HTR-8/SVneo (cell line): ENCODE results near the gene PTPN21.
"Not testable (repeated sequence)": the region's sequence is repeated elsewhere in the genome, so short reads cannot be mapped to it uniquely, and the experiment has no call there.

Experiments
- DNase-seq: peaks from one replicate; pipeline ENCODE4 v3.0.0; 2011; ENCODE audit warnings: low spot score, mixed read lengths; ENCODE audit not compliant: insufficient read length
- FAIRE-seq: peaks from 2 replicates; lab custom pipeline; 2011; peaks lifted over from hg19 to GRCh38; lab: Jason Lieb, UNC

PTPN21 gene

DNA sequence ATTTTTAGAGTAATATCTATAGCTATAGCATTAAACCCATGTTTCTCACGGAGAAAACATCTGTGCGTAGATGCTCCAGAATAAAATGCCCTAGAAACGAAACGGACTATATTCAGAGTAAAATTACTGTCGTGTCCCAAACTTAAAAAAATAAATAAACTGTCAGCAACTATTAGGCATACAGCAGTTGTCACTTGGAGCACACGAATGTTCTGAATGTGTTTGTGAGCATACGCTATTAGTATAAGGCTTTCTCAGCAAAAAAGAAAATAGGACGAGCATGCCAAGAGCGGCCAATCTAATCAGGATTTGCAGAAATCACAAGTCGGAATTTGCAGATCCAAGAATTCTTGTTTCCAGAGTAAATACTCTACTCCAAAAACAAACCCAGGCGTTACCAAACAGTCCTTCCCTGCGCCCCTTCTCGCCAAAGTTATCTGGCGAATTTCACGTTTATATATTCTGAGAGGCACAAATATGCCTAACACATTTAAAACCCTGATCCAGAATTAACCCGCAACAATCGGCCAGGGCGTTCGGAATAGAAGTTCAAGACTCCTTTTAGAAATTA lies 836 bp downstream of the PTPN21 start:
- DNase-seq = no peak
- no peak for FAIRE-seq

DNA sequence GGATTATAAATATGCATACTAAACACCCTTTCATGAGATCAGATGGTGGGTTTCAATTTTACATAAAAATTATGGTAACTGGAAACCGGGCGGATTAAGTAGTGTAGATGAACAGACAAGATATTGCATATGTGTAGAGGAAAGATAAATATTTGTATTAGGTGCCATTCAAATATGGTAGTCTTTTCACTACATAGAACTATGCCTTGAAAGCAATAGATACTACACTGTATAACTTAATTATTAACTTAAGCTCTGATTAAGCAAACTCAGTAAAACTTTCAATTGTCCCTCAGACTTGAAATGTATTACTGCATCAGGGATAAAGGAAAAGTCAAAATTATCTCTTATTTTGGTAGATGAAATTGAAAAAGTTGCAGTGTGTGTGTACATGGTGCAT lies 1.9 kb downstream of the PTPN21 start:
- DNase-seq (no peak), FAIRE-seq (no peak)

DNA sequence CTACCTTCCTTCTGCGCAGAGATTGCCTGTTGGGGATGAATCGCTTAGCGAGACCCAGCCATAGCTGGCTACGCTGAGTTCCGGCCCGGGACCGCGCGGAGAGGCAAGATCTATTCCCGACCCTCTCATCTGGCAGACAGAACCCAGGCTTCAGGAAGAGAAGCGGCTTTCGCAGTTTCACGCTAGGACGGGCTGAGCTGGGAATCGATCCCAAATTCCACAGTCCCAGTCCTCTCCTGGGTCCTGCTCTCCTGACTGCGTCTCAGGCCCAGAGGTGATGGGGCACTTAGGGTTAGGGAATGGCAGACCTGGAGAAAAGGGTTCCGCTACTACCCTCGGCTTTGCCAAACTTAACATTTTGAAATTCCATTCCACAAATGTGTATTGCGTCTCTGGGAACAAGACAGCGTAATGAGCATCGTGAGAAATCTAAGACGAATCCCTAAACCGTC lies 2.8 kb downstream of the PTPN21 start:
- FAIRE-seq (no peak), DNase-seq (no peak)

DNA sequence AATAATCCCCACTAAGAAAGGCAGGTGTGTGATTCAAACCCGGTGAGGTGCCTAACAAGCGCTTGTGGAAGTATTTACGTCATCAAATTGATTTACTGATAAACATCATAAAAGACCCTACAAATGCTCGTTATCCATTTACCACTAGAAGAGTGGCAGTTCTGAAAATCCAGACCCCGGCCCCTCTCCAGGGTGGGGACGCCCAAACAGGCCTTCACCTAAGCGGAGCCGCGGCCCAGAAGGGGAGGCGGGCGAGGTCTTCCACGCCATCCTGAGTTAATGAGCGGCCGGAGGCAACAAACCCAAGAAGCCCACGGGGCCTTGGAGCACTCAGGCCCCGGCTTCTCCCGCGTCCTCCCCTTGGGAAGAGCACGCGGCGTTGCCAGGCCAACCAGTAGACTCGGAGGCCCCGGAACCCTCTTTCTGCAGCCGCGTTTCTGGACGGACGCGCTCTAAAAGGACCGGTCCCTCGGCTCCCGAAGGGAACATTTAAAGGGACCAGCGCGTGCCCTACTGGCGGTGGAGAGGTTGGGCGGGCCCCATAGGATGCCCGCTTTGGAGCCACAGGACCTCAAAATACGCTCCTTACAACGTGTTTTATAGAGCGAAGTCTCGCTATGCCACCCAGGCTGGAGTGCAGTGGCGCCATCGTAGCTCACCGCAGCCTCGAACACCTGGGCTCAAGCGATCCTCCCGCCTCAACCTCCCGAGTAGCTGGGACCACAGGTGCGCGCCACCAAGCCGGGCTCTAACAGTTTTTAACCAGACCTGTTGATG lies 3.5 kb downstream of the PTPN21 start:
- FAIRE-seq = no peak
- DNase-seq = peak; percentile 78

DNA sequence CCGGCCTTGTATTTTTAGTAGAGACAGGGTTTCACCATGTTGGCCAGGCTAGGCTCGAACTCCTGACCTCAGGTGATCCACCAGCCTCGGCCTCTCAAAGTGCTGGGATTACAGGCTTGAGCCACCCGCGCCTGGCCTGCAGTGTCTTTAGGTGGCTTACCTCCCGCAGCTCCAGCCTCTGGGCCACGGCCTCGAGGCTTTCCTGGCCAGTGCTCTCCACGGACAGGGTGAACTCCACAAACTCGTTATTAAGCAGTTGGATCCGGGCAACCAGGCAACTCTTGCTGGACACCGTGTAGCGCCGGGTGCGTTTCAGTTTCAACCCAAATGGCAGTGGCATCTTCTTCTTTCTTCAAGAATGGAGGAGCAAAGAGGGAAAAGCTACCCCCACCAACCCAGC lies 4.7 kb downstream of the PTPN21 start:
- no peak for DNase-seq
- FAIRE-seq = no peak

DNA sequence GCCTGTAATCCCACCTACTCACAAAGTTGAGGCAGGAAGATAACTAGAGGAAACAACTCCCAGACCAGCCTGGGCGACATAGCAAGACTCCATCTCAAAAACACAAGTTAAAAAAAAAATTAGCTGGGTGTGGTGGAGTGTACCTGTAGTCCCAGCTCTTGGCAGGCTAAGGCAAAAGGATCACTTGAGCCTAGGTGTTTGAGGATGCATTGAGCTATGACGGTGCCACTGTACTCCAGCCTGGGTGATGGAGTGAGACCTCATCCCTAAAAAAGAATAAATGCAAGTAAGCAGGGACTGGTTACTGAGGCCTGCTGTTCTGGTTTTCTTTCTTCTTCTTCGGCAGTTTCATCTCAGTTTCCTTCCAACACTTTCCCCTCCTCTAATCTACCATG lies 7.4 kb downstream of the PTPN21 start:
- DNase-seq = no peak
- no peak for FAIRE-seq

DNA sequence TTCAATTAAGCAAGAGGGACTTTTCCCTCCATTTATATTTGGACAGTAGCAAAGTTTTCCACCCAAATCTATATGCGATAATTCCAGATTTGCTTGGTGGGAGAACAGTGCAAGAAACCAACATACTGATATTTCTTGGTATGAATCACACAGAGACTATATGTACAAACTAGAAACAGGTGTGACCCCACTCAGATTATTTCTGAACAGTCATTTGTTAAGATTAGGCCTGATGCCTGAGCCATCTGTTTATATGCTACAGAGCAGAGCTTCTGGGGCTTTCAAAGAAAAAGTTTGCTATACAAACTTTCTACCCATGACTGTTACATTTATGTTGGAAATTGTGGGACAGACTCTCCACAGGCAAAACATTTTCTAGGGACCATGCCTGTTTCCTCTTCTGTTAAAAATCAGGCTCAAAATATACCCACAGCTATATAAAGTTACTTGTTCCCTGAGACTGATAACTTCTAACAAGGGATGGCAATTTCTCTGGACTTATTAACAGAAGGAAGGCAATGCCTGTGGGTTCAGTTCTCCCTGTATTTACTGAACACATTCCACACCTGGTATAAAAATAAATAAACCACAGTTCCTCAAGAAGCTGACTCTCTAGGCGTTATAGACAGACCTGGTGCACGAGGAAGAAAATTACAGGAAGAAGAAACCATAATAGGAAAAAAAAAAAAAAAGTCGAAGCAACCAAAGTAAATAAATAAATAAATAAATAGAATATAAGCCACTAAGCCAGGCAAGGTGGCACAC lies 8.0 kb downstream of the PTPN21 start:
- DNase-seq = no peak
- no peak for FAIRE-seq

DNA sequence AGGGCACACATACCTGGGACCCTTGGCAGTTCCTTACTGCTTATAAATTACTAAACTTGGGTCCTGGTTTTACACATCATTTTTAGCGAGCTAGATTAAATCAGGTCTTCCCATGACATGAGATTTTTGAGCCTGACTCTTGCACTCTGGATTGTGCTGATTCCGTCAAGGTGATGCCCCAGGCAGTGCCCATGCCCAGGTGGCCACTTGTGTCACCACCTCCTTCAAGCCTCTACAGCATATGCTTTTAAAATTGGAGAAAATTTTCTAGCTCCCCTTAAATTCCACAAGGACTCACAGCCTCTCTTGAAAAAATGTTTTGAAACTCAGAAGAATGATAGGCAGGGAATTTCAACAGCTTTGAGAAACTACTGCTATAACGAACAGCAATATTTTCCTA lies 9.6 kb downstream of the PTPN21 start:
- FAIRE-seq = no peak

DNA sequence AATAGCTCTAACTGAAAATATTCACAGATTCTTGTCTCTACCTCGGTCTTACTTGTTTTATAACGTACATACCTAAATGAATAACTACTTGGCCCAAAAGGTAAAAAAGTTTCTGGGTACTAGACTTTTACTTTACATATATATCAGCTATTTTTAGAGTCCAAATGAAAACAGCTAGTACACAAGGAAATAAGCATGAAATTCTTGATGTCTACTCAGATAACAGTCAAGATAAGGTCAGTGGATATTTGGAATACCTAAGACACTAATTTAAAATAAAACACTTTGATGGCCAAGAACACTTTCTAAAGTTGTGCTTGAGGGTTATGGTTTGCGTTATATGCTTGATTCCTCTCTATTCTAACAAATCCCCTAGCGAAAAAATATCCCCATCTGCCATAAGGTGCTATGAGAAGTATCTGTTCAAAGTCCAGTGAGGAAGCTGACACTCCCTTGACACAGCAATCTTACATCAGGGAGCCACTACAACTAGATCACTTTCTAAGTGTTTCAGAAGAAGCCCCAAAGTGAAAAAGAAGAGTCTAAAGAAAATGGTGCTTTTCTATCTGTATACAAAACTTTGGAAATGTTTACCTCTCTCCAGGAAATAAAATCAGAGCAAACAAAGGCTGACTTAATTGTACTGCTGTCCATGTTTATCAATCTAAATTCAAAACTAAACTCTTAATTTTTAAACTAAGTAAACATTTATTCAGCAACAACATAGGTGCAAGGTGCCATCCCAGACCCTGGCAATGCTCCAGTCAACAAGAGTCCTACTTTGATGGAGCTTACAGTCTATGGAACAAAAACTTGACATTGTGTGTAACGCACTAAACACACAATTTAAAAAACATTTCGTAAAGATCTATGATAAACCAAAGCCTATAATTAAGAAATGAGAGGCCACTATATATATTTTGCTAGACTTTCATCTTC lies 11.7 kb downstream of the PTPN21 start:
- FAIRE-seq = no peak

More for the DNA sequence above, 9.6 kb downstream of the PTPN21 start:
- DNase-seq = no peak

DNA sequence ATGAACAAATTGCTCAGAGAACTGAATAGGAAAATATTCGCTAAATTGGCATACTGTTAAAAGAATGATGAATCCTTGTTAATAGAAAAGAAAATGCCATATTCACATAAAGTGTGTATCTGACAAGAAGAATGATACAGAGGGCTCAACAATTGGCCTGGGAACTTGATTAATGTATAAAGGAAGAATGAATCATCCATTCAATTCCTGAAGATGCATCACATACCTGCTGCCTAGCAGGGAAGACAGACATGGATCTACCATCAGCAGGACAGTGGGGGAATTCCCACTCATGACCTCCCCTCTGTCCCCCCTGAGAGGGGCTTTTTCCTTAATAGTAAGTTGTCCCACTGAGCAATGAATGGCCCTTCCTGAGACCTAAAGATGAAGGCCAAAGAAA lies 13.5 kb downstream of the PTPN21 start:
- DNase-seq (no peak), FAIRE-seq (no peak)

More for the DNA sequence above, 11.7 kb downstream of the PTPN21 start:
- no peak for DNase-seq

DNA sequence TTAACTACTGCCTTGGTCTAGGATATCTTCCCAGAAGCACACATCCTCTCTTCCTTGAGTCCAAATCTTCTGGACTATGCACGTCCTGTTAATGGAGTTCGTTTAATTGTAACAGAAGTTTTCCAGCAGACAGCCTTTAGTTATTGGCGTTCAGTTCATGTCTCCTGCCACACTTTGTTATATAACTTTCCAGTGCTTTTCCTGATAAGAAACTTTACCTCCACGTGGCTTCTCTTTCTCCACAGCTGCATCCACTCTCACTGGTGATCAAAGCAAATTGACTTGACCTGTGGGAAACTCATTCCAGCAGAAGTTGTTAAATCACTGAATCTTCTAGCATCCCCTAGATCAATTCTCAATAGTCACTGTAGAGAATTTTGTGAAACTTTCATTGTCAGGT lies 19.0 kb downstream of the PTPN21 start:
- FAIRE-seq = no peak
- DNase-seq = no peak

DNA sequence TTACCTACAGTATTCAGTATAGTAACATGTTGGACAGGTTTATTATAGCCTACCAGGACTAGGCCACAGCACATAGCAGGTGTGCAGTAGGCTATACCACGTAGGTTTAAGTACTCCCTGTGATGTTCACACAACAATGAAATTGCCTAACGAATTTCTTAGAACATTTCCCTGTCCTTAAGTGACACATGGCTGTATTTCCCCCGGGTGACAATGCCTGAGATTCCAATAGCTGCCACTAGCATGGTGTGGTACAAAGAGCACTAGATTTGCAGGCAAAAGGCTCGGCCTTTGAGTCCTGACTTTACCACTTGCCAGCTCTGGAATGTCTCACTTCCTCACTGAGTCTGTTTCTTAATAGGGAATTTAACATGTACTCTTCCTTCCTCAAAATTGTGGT lies 19.7 kb downstream of the PTPN21 start:
- FAIRE-seq (no peak), DNase-seq (no peak)

DNA sequence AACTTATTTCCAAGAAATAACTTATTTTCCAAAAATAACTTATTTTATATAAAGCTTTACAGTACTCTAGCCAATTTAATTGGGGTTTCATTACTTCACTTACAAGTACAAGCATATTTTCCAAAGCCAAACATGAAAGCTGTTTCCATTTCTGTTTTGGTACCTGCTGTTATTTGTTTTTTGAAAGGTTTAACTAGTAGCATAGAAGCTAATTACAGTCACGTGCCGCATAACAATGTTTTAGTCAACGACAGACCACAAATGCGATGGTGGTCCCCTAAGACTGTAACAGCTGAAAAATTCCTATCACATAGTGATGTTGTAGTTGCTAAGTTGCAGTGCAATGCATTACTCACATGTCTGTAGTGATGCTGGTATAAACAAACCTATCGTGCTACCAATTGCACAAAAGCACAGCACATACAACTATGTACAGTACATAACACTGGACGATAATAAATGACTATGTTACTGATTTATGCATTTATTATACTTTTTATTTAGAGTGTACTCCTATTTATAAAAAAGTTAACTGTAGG lies 21.7 kb downstream of the PTPN21 start:
- FAIRE-seq (no peak), DNase-seq (no peak)

DNA sequence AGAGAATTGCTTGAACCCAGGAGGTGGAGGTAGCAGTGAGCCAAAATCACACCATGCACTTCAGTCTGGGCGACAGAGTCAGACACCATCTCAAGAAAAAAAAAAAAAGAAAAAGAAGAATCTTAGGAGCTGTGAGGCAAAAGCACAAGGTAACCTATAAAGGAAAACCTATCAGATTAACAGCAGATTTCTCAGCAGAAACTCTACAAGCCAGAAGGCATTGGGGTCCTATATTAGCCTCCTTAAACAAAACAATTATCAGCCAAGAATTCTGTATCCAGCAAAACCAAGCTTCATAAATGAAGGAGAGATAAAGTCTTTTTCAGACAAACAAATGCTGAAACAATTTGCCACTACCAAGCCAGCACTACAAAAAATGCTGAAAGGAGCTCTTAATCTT lies 24.9 kb downstream of the PTPN21 start:
- DNase-seq, FAIRE-seq: not testable (repeated sequence)

DNA sequence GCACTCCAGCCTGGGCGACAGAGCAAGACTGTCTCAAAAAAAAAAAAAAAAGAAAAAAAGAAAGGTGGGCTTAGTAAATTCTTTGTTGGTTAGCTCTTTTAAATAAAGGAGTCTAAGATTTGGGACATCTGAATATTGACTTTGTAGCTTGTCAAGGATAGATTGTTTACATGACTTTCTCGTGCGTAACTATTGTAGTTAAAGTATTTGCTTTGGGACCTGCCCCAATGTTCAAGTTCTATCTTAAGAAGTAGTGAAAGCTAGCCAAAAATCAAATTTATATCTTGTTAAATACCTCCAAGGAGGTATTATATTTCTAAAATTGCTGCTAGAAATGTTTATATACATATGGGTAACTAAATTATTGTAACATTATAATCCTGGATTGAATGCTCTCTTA lies 32.4 kb downstream of the PTPN21 start:
- DNase-seq (no peak), FAIRE-seq (no peak)

DNA sequence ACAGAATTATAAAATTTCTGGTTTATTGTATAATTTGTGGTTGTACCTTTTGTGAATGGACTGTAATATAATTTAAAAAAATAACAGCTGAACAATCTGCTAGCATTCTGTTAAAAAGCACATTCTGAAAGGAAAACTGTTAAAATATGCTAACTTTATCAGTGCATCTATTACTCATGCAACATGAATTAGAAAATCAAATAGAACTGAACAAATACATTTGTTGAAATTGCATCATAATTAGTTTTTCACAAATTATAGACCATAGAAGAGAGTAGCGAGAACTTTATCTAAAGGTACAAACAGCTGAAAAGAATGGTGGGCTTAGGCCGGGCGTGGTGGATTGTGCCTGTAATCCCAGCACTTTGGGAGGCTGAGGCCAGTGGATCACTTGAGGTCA lies 33.0 kb downstream of the PTPN21 start:
- DNase-seq (no peak), FAIRE-seq (no peak)

DNA sequence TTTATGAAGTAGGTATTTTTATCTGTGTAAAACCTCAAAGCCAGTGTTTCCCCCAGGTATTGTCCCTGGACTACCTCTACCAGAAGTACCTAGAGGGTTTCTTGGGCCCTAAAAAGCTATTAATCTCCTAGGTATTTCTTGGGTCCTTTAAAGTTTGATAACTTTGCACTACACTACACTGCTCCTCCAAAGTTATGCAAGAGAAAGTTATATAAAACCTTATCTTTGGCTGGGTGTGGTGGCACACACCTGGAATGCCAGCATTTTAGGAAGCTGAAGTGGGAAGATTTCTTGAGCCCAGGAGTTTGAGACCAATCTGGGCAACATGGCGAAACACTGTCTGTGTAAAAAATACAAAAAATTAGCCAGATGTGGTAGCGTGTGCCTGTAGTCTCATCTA lies 34.9 kb downstream of the PTPN21 start:
- FAIRE-seq = no peak
- no peak for DNase-seq

DNA sequence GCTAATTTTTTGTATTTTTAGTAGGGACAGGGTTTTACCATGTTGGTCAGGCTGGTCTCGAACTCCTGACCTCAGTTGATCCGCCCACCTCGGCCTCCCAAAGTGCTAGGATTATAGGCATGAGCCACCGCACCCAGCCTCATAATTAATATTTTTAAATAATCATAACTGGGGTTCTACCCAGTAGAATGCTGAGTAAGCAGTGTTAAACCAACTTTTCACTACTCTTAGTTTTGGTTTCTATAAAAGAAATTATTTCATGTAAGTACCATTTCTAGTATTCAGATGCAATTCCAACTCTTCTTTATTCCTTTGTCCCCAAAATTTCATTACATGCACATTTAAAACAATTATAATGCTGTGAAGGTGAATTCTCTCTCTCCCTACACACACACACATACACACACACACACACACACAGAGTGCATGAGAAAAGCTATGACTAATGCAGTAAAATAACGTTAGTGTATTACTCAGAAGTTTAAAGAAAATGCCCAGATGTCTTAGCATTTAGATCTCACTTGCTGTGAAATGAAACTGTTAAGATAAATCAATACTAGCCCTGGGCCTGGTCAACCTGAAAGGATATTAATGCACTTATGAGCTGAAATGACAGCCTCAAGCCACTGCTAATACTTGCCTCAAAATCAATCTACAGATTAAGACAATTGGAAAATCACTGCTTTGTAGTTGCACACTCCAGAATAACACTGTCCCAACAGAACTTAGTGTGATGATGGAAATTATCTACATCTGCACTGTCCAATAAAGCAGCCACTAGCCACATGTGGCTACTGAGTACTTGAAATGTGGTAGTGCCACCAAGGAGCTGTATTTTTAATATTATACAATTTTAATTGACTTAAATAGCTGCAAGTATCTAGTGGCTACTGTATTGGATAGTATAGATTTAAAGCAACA lies 36.0 kb downstream of the PTPN21 start:
- DNase-seq (no peak), FAIRE-seq (no peak)

DNA sequence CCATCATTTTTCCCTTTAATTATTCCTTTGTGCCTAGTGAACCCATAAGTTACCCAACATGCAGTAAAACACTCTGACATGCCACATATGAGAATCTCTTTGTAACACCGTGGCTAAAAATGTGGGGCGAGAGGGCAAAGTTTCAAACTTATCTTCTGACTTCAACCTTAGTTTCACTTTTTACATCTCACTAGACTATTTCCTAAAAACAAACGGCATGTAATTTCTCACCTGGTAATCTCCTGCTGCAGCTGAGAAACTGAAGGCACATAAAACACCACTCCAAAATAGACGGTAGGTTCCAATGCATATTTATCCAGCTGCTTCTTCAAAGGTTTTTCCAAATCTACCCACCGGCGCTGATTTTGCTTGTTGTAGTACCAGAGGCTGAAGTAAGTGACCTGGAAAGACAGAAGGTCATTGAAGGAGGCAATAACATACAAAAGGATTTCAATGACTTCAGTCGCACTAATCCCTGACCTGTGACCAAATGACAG lies 37.9 kb downstream of the PTPN21 start:
- FAIRE-seq = no peak
- DNase-seq = no peak
